Fibroblast of lung (primary cell): Measurements from ENCODE around the gene SORL1. TPM values are rescaled to one million over a fixed set of nuclear protein-coding genes. Genes with fewer than 3 reads are reported as not detected.

Experiments
- DNase-seq, 2 donors: peaks; one replicate each; pipeline versions ENCODE4 v3.0.0 to v3.0.0-alpha.2; 2010; ENCODE audit warnings: low read depth in 2 of 2
- H2AFZ ChIP-seq: 2 replicates; pipeline ENCODE4 v1.5.1; 2012; ENCODE audit warnings: low read length, control low read depth, inconsistent platforms
- H3K27ac ChIP-seq: 2 replicates; pipeline ENCODE4 v1.5.1; 2011; ENCODE audit warnings: low read length, control low read depth; ENCODE audit not compliant: insufficient read depth
- H3K27me3 ChIP-seq: 2 replicates; pipeline ENCODE4 v1.5.1; 2011; ENCODE audit warnings: mild to moderate bottlenecking, low read length; ENCODE audit not compliant: control insufficient read depth, insufficient read depth
- H3K36me3 ChIP-seq: 2 replicates; pipeline ENCODE4 v1.5.1; 2011; ENCODE audit warnings: low read length; ENCODE audit not compliant: control insufficient read depth, insufficient read depth
- H3K4me1 ChIP-seq: 2 replicates; pipeline ENCODE4 v1.5.1; 2011; ENCODE audit warnings: low read length; ENCODE audit not compliant: control insufficient read depth, insufficient read depth; ENCODE audit errors: extremely low read depth
- H3K4me2 ChIP-seq: 2 replicates; pipeline ENCODE4 v1.5.1; 2011; ENCODE audit warnings: low read length, control low read depth; ENCODE audit not compliant: insufficient read depth; ENCODE audit errors: extremely low read depth
- H3K4me3 ChIP-seq, 4 experiments: fragments of 200-600 bp in 1 of 4; sonication (generic) in 1 of 4; replicated peaks in 1 of 4; 2 replicates each; pipeline ENCODE4 v1.5.1; 2011 to 2016; ENCODE audit warnings: low read length in 4 of 4, low read depth in 3 of 4, mild to moderate bottlenecking in 3 of 4, control low read depth in 2 of 4, inconsistent platforms in 1 of 4, mixed read lengths in 1 of 4; ENCODE audit not compliant: insufficient read depth in 1 of 4; ENCODE audit errors: control extremely low read depth in 1 of 4
- H3K79me2 ChIP-seq: 2 replicates; pipeline ENCODE4 v1.5.1; 2012; ENCODE audit warnings: mild to moderate bottlenecking, low read length, inconsistent platforms; ENCODE audit not compliant: control insufficient read depth, insufficient read depth
- H3K9ac ChIP-seq: 2 replicates; pipeline ENCODE4 v1.5.1; 2011; ENCODE audit warnings: mild to moderate bottlenecking, low read length, control low read depth; ENCODE audit not compliant: insufficient read depth
- H3K9me3 ChIP-seq: 2 replicates; pipeline ENCODE4 v1.5.1; 2012; ENCODE audit warnings: low read depth, low read length; ENCODE audit not compliant: control insufficient read depth, insufficient read depth
- H4K20me1 ChIP-seq: 2 replicates; pipeline ENCODE4 v1.5.1; 2011; ENCODE audit warnings: low read length; ENCODE audit not compliant: control insufficient read depth, insufficient read depth; ENCODE audit errors: extremely low read depth
- EZH2 ChIP-seq: IDR thresholded peaks from 2 replicates; pipeline ENCODE4 v1.5.1; 2012; ENCODE audit warnings: low read length, control low read depth, mild to moderate bottlenecking; ENCODE audit errors: missing control alignments
- polyA plus RNA-seq, 2 donors: library from polyadenylated mRNA; depleted of rRNA in 1 of 2; stranded (reverse) in 1 of 2; unstranded in 1 of 2; fragments of >200 nt; gene quantifications; 2 replicates each; pipeline ENCODE4 v1.2.1, GENCODE V29; 2011 to 2012; ENCODE audit warnings: missing spikeins in 1 of 2
- total RNA-seq: library from RNA; depleted of rRNA; stranded (reverse); fragments of >200 nt; gene quantifications from 2 replicates; pipeline ENCODE4 v1.2.1, GENCODE V29; 2014
- TF ChIP-seq, protein P1 (sequence below), 2 donors: IDR thresholded peaks in 1 of 2; conservative IDR thresholded peaks in 1 of 2; 1 replicate in 1 of 2; 2 replicates in 1 of 2; pipeline ENCODE4 v1.5.1; 2011 to 2012; ENCODE audit warnings: low read length in 2 of 2, control low read depth in 1 of 2, inconsistent platforms in 1 of 2, low read depth in 1 of 2, mild to moderate bottlenecking in 1 of 2

SORL1 gene
- total and polyA plus RNA-seq, 2 donors (not counting 1 experiment from before 2014, with no cell fraction given): 0.58 to 10.9 TPM

DNA sequence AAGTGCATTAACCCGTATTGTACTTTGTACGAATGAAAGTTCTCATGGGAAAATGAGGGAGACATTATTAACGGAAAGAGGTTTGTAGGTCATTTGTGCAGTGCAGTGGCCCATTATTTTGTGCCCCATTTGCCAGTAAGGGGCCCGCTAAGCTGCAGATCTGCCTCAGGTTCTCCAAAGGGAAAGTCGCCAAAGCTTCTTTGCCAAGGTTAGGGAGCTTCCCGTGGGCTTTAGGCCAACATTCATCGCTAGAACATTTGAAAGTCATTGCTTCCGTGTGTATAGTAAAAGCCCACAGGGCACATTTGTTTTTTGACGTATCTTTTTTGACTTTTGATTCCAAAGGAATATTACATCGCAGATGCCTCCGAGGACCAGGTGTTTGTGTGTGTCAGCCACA, 61.7 kb downstream of the SORL1 start:
- Histone ChIP-seq H3K4me3 (no peak overlapping the region), H3K4me2 (no peak overlapping the region), H3K27me3 (no peaks in the 10 kb centered on the region), H3K9ac (no peak overlapping the region), H3K36me3 (no peaks in the 10 kb centered on the region), H3K4me1 (no peaks in the 10 kb centered on the region), H3K9me3 (no peaks in the 10 kb centered on the region), H3K27ac (no peak overlapping the region), H2AFZ (no peak overlapping the region), H3K79me2 (no peaks in the 10 kb centered on the region), H4K20me1 (no peaks in the 10 kb centered on the region)
- TF ChIP-seq EZH2: no peak
- TF ChIP-seq, protein P1, sequence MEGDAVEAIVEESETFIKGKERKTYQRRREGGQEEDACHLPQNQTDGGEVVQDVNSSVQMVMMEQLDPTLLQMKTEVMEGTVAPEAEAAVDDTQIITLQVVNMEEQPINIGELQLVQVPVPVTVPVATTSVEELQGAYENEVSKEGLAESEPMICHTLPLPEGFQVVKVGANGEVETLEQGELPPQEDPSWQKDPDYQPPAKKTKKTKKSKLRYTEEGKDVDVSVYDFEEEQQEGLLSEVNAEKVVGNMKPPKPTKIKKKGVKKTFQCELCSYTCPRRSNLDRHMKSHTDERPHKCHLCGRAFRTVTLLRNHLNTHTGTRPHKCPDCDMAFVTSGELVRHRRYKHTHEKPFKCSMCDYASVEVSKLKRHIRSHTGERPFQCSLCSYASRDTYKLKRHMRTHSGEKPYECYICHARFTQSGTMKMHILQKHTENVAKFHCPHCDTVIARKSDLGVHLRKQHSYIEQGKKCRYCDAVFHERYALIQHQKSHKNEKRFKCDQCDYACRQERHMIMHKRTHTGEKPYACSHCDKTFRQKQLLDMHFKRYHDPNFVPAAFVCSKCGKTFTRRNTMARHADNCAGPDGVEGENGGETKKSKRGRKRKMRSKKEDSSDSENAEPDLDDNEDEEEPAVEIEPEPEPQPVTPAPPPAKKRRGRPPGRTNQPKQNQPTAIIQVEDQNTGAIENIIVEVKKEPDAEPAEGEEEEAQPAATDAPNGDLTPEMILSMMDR (conservative IDR thresholded peaks at IDR 0.05 in 1 of 2, IDR thresholded peaks at IDR 0.05 in 1 of 2; ENCODE audit: low read depth in 1 of 2, low read length in 2 of 2): no peak
- DNase-seq: no peak

DNA sequence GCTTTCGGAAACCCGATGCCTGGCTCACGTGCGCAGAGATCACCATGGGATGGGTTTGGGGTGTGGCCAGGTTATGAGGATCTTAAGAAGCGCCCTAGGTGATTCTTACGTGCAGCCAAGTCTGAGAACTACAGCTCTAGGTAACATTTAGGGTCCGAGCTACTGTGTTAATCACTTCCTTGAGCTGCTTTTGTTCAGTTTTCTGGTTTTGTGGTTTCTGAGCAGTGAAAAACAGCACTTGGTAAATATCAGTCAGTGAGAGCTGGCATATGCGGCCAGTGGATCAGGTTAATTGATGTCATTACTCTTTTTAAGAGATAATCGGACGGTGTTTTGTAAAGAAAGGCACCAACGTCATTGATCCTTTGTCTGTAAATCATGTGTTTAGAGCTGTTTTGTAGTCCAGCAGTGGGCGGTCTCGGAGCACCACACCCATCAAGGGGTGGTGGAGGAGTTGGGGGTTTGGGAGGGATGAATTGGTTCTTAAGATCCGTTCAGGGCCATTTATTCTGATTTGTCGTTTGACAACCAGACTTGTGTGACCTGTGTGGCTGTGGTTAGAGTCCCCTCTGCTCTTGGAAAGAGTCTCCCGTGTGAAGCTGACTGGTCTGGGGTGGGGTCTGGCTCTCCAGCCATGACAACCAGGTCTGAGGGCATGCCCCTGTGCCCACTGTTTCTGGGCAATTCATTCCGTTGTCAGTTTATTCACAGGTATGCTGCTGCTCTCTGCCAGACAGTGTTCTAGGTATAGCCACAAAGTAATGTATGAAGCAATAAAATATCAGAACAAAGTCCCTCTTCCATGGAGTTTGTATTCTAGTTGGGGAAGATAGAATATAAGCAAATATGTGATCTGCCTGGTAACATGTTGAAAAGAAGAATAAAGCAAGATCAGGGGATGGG, 62.6 kb downstream of the SORL1 start:
- Histone ChIP-seq H3K27me3 (no peaks in the 10 kb centered on the region), H3K4me1 (no peaks in the 10 kb centered on the region), H3K79me2 (no peaks in the 10 kb centered on the region), H3K4me3 (no peak overlapping the region), H3K36me3 (no peaks in the 10 kb centered on the region), H3K4me2 (no peak overlapping the region), H3K9ac (no peak overlapping the region), H3K9me3 (no peaks in the 10 kb centered on the region), H4K20me1 (no peaks in the 10 kb centered on the region), H3K27ac (no peak overlapping the region), H2AFZ (no peak overlapping the region)
- DNase-seq: no peak
- TF ChIP-seq, protein P1 (conservative IDR thresholded peaks at IDR 0.05 in 1 of 2, IDR thresholded peaks at IDR 0.05 in 1 of 2; ENCODE audit: low read depth in 1 of 2, low read length in 2 of 2): no peak
- TF ChIP-seq EZH2: no peak

DNA sequence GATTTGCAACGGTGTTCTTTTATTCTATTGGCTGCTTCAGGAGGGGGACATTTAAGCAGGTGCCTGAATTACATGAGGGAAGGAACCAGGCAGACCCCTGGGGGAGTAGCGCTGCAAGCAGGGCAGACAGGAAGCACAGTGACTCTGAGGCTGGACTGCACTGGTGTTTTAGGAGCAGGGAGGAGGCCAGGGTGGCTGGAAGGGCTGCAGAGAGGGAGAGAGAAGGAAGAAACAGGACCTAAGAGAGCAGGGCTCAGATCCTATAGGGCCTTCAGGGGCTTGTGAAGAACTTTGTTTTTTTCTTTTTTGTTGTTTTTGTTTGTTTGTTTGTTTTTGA, 63.2 kb downstream of the SORL1 start:
- no peaks in the 10 kb centered on the region for H3K36me3 ChIP-seq
- no peak for TF ChIP-seq EZH2
- TF ChIP-seq, protein P1 (conservative IDR thresholded peaks at IDR 0.05 in 1 of 2, IDR thresholded peaks at IDR 0.05 in 1 of 2; ENCODE audit: low read depth in 1 of 2, low read length in 2 of 2): no peak
- no peaks in the 10 kb centered on the region for H3K4me1 ChIP-seq
- H2AFZ ChIP-seq: no peak overlapping the region
- no peak overlapping the region for H3K27ac ChIP-seq
- no peak overlapping the region for H3K4me3 ChIP-seq
- H3K27me3 ChIP-seq: no peaks in the 10 kb centered on the region
- no peak overlapping the region for H3K9ac ChIP-seq
- DNase-seq: no peak
- no peaks in the 10 kb centered on the region for H3K79me2 ChIP-seq
- H3K9me3 ChIP-seq: no peaks in the 10 kb centered on the region
- H3K4me2 ChIP-seq: no peak overlapping the region
- H4K20me1 ChIP-seq: no peaks in the 10 kb centered on the region
